Thoracic aorta (tissue), 2 donors: Measurements from ENCODE around the gene SETD2. TPM values are rescaled to one million over a fixed set of nuclear protein-coding genes. Genes with fewer than 3 reads are reported as not detected.
"Not testable (repeated sequence)": the region's sequence is repeated elsewhere in the genome, so short reads cannot be mapped to it uniquely, and the experiment has no call there.

Experiments
- ATAC-seq: fragments of 150-250 bp; one replicate; pipeline ENCODE4 v1.8.0; 2017; ENCODE audit warnings: low read depth; ENCODE audit not compliant: insufficient number of reproducible peaks, low FRiP score
- DNase-seq: peaks from one replicate; pipeline ENCODE4 v3.0.0-alpha.2; 2020; ENCODE audit warnings: low spot score
- H3K27ac ChIP-seq, 2 donors: fragments of 200-600 bp; sonication (generic); 1 replicate in 1 of 2; 2 replicates in 1 of 2; pipeline ENCODE4 v1.5.1; 2016; ENCODE audit warnings: mild to moderate bottlenecking in 2 of 2, moderate library complexity in 2 of 2
- H3K27me3 ChIP-seq: fragments of 200-600 bp; sonication (generic); replicated peaks from 2 replicates; pipeline ENCODE4 v1.6.0; 2016; ENCODE audit warnings: mild to moderate bottlenecking; ENCODE audit not compliant: insufficient read depth
- H3K36me3 ChIP-seq: fragments of 200-600 bp; sonication (generic); one replicate; pipeline ENCODE4 v1.5.1; 2016
- H3K4me1 ChIP-seq, 2 donors: fragments of 200-600 bp; sonication (generic); 1 replicate in 1 of 2; 2 replicates in 1 of 2; pipeline versions ENCODE4 v1.5.1 to v1.6.0; 2016; ENCODE audit warnings: low read depth in 2 of 2, mild to moderate bottlenecking in 1 of 2; ENCODE audit not compliant: control insufficient read depth in 1 of 2
- H3K4me3 ChIP-seq: fragments of 200-600 bp; sonication (generic); 2 replicates; pipeline ENCODE4 v1.5.1; 2016; ENCODE audit warnings: mild to moderate bottlenecking
- H3K9me3 ChIP-seq: fragments of 200-600 bp; sonication (generic); 2 replicates; pipeline ENCODE4 v1.5.1; 2016
- total RNA-seq, 2 donors: library from RNA; depleted of rRNA; stranded (reverse); fragments of >200 nt; gene quantifications; one replicate each; pipeline versions ENCODE4 v1.1.0 to v1.2.3, GENCODE V29; 2016
- TF ChIP-seq, protein P1 (sequence below): fragments of 200-600 bp; sonication (generic); IDR thresholded peaks from one replicate; pipeline ENCODE4 v1.5.1; 2019; ENCODE audit warnings: antibody characterized with exemption

Gene SETD2
- total RNA-seq, 2 donors from 2014 or later: 44.3 to 78.9 TPM

DNA sequence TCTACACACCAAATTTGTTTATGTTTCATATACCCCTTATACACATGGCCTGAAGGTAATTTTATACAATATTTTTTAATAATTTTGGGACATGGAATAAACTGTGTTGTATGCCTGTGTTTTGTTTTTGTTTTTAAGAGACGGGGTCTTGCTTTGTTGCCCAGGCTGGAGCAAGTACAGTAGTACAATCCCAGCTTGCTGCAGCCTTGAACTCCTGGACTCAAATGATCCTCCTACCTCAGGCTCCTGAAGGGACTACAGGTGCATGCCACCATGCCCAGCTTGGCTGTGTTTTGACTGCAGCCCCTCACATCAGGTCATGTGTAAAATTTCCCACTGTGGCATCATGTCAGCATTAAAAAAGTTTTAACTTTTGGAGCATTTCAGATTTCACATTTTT lies 18.6 kb downstream of the SETD2 start:
- DNase-seq: no peak
- Histone ChIP-seq H3K27ac (no peak overlapping the region), H3K36me3 (no peaks in the 10 kb centered on the region), H3K27me3 (no peaks in the 10 kb centered on the region), H3K9me3 (no peaks in the 10 kb centered on the region), H3K4me3 (no peak overlapping the region), H3K4me1 (peaks cover 16 to 51% of the 10 kb centered on the region in 2 donors)
- no peak for ATAC-seq
- TF ChIP-seq, protein P1, sequence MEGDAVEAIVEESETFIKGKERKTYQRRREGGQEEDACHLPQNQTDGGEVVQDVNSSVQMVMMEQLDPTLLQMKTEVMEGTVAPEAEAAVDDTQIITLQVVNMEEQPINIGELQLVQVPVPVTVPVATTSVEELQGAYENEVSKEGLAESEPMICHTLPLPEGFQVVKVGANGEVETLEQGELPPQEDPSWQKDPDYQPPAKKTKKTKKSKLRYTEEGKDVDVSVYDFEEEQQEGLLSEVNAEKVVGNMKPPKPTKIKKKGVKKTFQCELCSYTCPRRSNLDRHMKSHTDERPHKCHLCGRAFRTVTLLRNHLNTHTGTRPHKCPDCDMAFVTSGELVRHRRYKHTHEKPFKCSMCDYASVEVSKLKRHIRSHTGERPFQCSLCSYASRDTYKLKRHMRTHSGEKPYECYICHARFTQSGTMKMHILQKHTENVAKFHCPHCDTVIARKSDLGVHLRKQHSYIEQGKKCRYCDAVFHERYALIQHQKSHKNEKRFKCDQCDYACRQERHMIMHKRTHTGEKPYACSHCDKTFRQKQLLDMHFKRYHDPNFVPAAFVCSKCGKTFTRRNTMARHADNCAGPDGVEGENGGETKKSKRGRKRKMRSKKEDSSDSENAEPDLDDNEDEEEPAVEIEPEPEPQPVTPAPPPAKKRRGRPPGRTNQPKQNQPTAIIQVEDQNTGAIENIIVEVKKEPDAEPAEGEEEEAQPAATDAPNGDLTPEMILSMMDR: no peak

DNA sequence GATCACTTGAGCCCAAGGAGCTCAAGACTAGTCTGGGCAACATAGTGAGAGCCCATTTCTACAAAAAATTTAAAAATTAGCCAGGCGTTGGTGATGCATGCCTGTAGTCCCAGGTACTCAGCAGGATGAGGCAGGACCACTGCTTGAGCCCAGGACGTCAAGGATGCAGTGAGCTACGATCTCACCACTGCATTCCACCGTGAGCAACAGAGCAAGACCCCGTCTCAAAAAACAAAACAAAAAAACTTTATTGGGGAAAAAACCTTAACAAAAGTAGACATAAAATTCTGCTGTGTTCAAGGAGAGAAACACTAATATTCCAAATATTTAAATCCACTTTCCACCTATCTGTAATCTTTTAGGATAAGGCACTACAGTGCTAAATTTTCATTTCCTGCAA lies 20.8 kb downstream of the SETD2 start:
- H3K4me1 ChIP-seq: peaks cover 10 to 39% of the 10 kb centered on the region in 2 donors
- ATAC-seq: no peak
- H3K4me3 ChIP-seq: no peak overlapping the region
- no peak for DNase-seq
- H3K9me3 ChIP-seq: no peaks in the 10 kb centered on the region
- H3K36me3 ChIP-seq: no peaks in the 10 kb centered on the region
- H3K27ac ChIP-seq: no peak overlapping the region
- TF ChIP-seq, protein P1: no peak
- H3K27me3 ChIP-seq: no peaks in the 10 kb centered on the region

DNA sequence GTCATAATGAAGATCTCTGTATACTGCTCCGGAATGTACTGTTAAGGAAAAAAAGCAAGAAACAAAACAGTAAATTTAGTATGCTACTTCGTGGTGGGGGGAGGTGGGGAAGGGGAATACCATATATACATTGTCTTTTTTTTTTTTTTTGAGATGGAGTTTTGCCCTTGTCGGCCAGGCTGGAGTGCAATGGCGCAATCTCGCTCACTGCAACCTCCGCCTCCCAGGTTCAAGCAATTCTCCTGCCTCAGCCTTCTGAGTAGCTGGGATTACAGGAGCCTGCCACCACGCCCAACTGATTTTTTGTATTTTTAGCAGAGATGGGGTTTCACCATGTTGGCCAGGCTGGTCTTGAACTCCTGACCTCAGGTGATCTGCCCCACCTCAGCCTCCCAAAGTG lies 21.4 kb downstream of the SETD2 start:
- not testable (repeated sequence) for H3K27ac ChIP-seq, H3K36me3 ChIP-seq, H3K27me3 ChIP-seq, DNase-seq, H3K4me3 ChIP-seq, ATAC-seq, H3K9me3 ChIP-seq
- H3K4me1 ChIP-seq: peaks cover 10 to 39% of the 10 kb centered on the region in 2 donors

DNA sequence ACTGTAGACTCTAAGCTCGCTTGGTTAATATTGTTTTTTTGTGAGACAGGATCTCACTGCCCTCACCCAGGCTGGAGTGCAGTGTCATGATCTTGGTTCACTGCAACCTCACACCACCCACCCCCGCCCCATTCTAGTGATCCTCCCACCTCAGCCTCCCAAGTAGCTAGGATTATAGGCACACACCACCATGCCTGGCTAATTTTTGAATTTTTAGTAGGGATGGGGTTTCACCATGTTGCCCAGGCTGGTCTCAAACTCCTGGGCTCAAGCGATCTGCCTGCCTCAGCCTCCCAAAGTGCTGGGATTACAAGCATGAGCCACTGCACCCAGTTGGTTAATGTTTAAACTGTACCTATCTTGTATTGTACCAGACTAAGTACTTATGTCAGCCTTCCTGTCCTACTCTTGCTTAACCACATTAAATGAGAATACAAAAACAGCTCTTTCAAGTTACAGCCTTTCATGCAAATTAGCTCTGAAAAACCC lies 22.9 kb downstream of the SETD2 start:
- H3K9me3 ChIP-seq, H3K4me3 ChIP-seq, DNase-seq, H3K27me3 ChIP-seq, H3K36me3 ChIP-seq, H3K27ac ChIP-seq, ATAC-seq: not testable (repeated sequence)
- peaks cover 10 to 39% of the 10 kb centered on the region in 2 donors for H3K4me1 ChIP-seq

DNA sequence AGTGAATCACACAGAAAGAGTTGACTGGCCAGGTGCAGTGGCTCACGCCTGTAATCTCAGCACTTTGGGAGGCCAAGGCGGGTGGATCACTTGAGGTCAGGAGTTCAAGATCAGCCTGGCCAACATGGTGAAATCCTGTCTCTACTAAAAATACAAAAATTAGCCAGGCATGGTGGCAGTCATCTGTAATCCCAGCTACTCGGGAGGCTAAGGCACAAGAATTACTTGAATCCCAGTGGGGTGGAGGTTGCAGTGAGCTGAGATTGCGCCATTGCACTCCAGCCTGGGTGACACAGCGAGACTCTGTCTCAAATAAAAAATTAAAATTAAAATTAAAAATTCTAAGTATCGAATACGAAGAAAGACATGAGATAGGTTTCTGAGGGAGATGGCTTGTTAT lies 23.4 kb downstream of the SETD2 start:
- H3K4me1 ChIP-seq: peaks cover 10 to 42% of the 10 kb centered on the region in 2 donors
- not testable (repeated sequence) for ATAC-seq, DNase-seq, H3K9me3 ChIP-seq, H3K36me3 ChIP-seq, H3K27ac ChIP-seq, H3K4me3 ChIP-seq, H3K27me3 ChIP-seq

DNA sequence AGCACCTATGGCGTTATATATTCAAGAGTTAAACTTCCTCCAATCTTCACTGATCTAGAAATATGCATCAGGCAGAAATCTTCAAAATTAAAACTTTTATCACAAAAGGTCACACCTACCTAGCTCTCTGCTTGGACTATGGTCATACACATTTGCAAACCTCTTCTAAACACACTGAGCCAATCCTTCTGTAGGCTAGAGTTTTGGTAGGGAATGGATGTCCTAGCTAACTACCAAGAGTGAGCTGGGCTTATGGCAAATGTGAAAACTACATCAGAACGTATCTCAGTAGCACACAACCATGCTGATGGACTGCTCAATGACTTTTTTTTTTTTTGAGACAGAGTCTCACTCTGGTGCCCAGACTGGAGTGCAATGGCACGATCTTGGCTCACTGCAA lies 29.6 kb downstream of the SETD2 start:
- Histone ChIP-seq H3K36me3 (no peaks in the 10 kb centered on the region), H3K4me1 (peaks cover 5 to 39% of the 10 kb centered on the region in 2 donors), H3K9me3 (no peaks in the 10 kb centered on the region), H3K27ac (no peak overlapping the region), H3K27me3 (no peaks in the 10 kb centered on the region), H3K4me3 (no peak overlapping the region)
- ATAC-seq (no peak), DNase-seq (no peak)
- TF ChIP-seq, protein P1: no peak

DNA sequence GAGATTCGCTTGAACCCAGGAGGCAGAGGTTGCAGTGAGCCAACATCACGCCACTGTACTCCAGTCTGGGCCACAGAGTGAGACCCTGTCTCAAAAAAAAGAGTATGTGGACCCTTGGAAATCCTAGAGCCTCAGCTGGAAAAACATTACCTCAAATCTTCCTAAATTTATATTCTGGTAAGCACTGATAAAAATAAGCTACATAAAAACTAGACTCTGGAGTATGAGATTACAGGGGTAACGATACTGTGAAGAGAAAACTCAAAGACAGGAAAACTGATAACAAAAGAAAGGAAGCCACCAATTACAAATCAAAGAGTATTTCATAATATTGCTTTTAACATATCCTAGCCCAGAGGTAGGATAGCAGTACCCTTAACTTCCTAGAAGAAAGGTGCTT lies 30.3 kb downstream of the SETD2 start:
- no peak overlapping the region for H3K27ac ChIP-seq
- H3K4me3 ChIP-seq: no peak overlapping the region
- no peak for ATAC-seq
- peaks cover 5 to 39% of the 10 kb centered on the region in 2 donors for H3K4me1 ChIP-seq
- H3K27me3 ChIP-seq: no peaks in the 10 kb centered on the region
- no peak for DNase-seq
- H3K9me3 ChIP-seq: no peaks in the 10 kb centered on the region
- TF ChIP-seq, protein P1: no peak
- H3K36me3 ChIP-seq: no peaks in the 10 kb centered on the region
